CD4-positive, alpha-beta T cell (primary cell): ENCODE measurements around the gene SUSD5. TPM values are rescaled to one million over a fixed set of nuclear protein-coding genes. Genes with fewer than 3 reads are reported as not detected.

ENCODE experiments used
- ATAC-seq: fragments of 200-7000 bp; cut with Tn5 transposase; one replicate; pipeline ENCODE4 v1.10.0; 2022; ENCODE audit warnings: mild to moderate bottlenecking; ENCODE audit not compliant: poor library complexity
- CTCF ChIA-PET: fragments of 350-600 bp; sonication (Branson Sonifier 250); formaldehyde crosslinking; loops from one replicate; lab custom pipeline; 2021; ENCODE audit warnings: antibody characterized with exemption, inconsistent platforms; lab: Charles Lee
- POLR2A ChIA-PET: fragments of 350-600 bp; sonication (Branson Sonifier 250); formaldehyde crosslinking; loops from one replicate; lab custom pipeline; 2021; ENCODE audit warnings: antibody characterized with exemption, inconsistent platforms; lab: Charles Lee
- DNase-seq, 14 experiments: peaks; one replicate each; pipeline ENCODE4 v3.0.0-alpha.2; 2013 to 2020; ENCODE audit warnings: mixed read lengths in 2 of 14
- H3K27ac ChIP-seq, 2 donors: one replicate each; pipeline versions ENCODE4 v1.5.1 to v1.7.0; 2013; ENCODE audit warnings: low read length in 2 of 2, low read depth in 1 of 2, mild to moderate bottlenecking in 1 of 2
- H3K27me3 ChIP-seq, 2 experiments: 1 replicate in 1 of 2; 2 replicates in 1 of 2; pipeline versions ENCODE4 v1.6.1 to v1.7.0; 2013; ENCODE audit warnings: low read length in 2 of 2, control low read depth in 1 of 2, mild to moderate bottlenecking in 1 of 2, moderate library complexity in 1 of 2; ENCODE audit not compliant: insufficient read depth in 2 of 2, control insufficient read depth in 1 of 2
- H3K36me3 ChIP-seq: one replicate; pipeline ENCODE4 v1.6.1; 2013; ENCODE audit warnings: low read length, control low read depth; ENCODE audit not compliant: insufficient read depth
- H3K4me1 ChIP-seq: one replicate; pipeline ENCODE4 v1.6.1; 2013; ENCODE audit warnings: low read length, control low read depth; ENCODE audit not compliant: insufficient read depth
- H3K4me3 ChIP-seq: one replicate; pipeline ENCODE4 v1.5.1; 2013; ENCODE audit warnings: mild to moderate bottlenecking, low read length, moderate library complexity
- H3K9me3 ChIP-seq, 2 experiments: 1 replicate in 1 of 2; 2 replicates in 1 of 2; pipeline versions ENCODE4 v1.6.1 to v1.7.0; 2013; ENCODE audit warnings: low read length in 2 of 2, mild to moderate bottlenecking in 2 of 2, control low read depth in 1 of 2, moderate library complexity in 1 of 2; ENCODE audit not compliant: control insufficient read depth in 1 of 2, insufficient read depth in 1 of 2
- H3K27ac Mint-ChIP-seq: one replicate; pipeline ENCODE4 v1.8.0; 2020; ENCODE audit warnings: mixed read lengths
- H3K27me3 Mint-ChIP-seq: one replicate; pipeline ENCODE4 v1.8.0; 2021; ENCODE audit warnings: mixed read lengths
- H3K36me3 Mint-ChIP-seq: one replicate; pipeline ENCODE4 v1.8.0; 2021; ENCODE audit warnings: low read depth, mixed read lengths
- H3K4me1 Mint-ChIP-seq: one replicate; pipeline ENCODE4 v1.8.0; 2021; ENCODE audit warnings: low read depth, mixed read lengths
- H3K4me3 Mint-ChIP-seq: one replicate; pipeline ENCODE4 v1.8.0; 2020; ENCODE audit warnings: mild to moderate bottlenecking, mixed read lengths
- H3K9me3 Mint-ChIP-seq: one replicate; pipeline ENCODE4 v1.8.0; 2020; ENCODE audit warnings: mixed read lengths
- CTCF ChIP-seq: fragments of 200-600 bp; IDR thresholded peaks from one replicate; pipeline ENCODE4 v1.8.0; 2022; ENCODE audit warnings: antibody characterized with exemption, mild to moderate bottlenecking
- intact Hi-C, 2 experiments: fragments of 100-400 bp; cut with DNase I in 1 of 2; cut with micrococcal nuclease in 1 of 2; formaldehyde crosslinking; loops; one replicate each; pipeline versions ENCODE4 v1.15.1 to v1.9.0; 2023 to 2025; cut with DNase I, micrococcal nuclease
- total RNA-seq, 174 experiments: library from RNA in 2 of 174; stranded (reverse) in 2 of 174; gene quantifications; one replicate each; pipeline ENCODE4 v1.2.3 and lab custom pipeline; 2021 to 2026

The SUSD5 gene
- total RNA-seq, 2 experiments from 2014 or later: not detected

GRCh38 chr3:33238923-33239322 is 20.3 kb upstream of the SUSD5 start:
- no peak for TF ChIP-seq CTCF
- no peaks in the 10 kb centered on the region for H3K36me3 ChIP-seq
- intact Hi-C loops: no loop called here
- Mint-ChIP-seq H3K27me3 (peaks cover 39% of the 10 kb centered on the region), H3K9me3 (peaks cover 11% of the 10 kb centered on the region), H3K4me3 (no peak overlapping the region), H3K36me3 (no peaks in the 10 kb centered on the region), H3K4me1 (no peaks in the 10 kb centered on the region), H3K27ac (no peak overlapping the region)
- DNase-seq (no peak), ATAC-seq (no peak)
- CTCF ChIA-PET: no interaction called here
- H3K27ac ChIP-seq: no peak overlapping the region
- H3K9me3 ChIP-seq: peaks cover 0 to 8% of the 10 kb centered on the region in 2 experiments
- H3K27me3 ChIP-seq: peaks cover 3 to 21% of the 10 kb centered on the region in 2 experiments
- POLR2A ChIA-PET: no interaction called here
- H3K4me3 ChIP-seq: no peak overlapping the region
- no peaks in the 10 kb centered on the region for H3K4me1 ChIP-seq

- no peak overlapping the region for H3K27ac ChIP-seq
- peaks cover 3 to 29% of the 10 kb centered on the region in 2 experiments for H3K27me3 ChIP-seq
- TF ChIP-seq CTCF: no peak
- H3K4me1 ChIP-seq: no peaks in the 10 kb centered on the region
- no peak for ATAC-seq
- H3K9me3 ChIP-seq: peaks cover 0 to 8% of the 10 kb centered on the region in 2 experiments
- H3K4me3 Mint-ChIP-seq: no peak overlapping the region
- no peaks in the 10 kb centered on the region for H3K4me1 Mint-ChIP-seq
- H3K4me3 ChIP-seq: no peak overlapping the region
- peaks cover 43% of the 10 kb centered on the region for H3K27me3 Mint-ChIP-seq
- no peaks in the 10 kb centered on the region for H3K36me3 ChIP-seq
- ChIA-PET CTCF (no interaction called here), POLR2A (no interaction called here)
- peaks cover 11% of the 10 kb centered on the region for H3K9me3 Mint-ChIP-seq
- no peak for DNase-seq
- no peak overlapping the region for H3K27ac Mint-ChIP-seq
- intact Hi-C loops: no loop called here
- H3K36me3 Mint-ChIP-seq: no peaks in the 10 kb centered on the region
Measured at GRCh38 chr3:33237439-33237838, 18.8 kb upstream of the SUSD5 start.

GRCh38 chr3:33236005-33236404 is 17.4 kb upstream of the SUSD5 start:
- H3K36me3 ChIP-seq: no peaks in the 10 kb centered on the region
- POLR2A ChIA-PET: no interaction called here
- CTCF ChIA-PET: no interaction called here
- H3K4me3 ChIP-seq: no peak overlapping the region
- intact Hi-C loops: no loop called here
- no peak overlapping the region for H3K27ac ChIP-seq
- H3K4me1 ChIP-seq: no peaks in the 10 kb centered on the region
- no peak for ATAC-seq
- peaks cover 0 to 8% of the 10 kb centered on the region in 2 experiments for H3K9me3 ChIP-seq
- H3K27ac Mint-ChIP-seq: no peak overlapping the region
- TF ChIP-seq CTCF: no peak
- H3K4me1 Mint-ChIP-seq: no peaks in the 10 kb centered on the region
- no peak for DNase-seq
- no peaks in the 10 kb centered on the region for H3K36me3 Mint-ChIP-seq
- no peak overlapping the region for H3K4me3 Mint-ChIP-seq
- peaks cover 45% of the 10 kb centered on the region for H3K27me3 Mint-ChIP-seq
- peaks cover 3 to 30% of the 10 kb centered on the region in 2 experiments for H3K27me3 ChIP-seq
- H3K9me3 Mint-ChIP-seq: peaks cover 11% of the 10 kb centered on the region
